IPS DF 6.9 (cell line): ENCODE results near the gene SRSF3.
"Not testable (repeated sequence)": the region's sequence is repeated elsewhere in the genome, so short reads cannot be mapped to it uniquely, and the experiment has no call there.

Experiments used
- DNase-seq: peaks from one replicate; pipeline ENCODE4 v3.0.0-alpha.2; 2013; ENCODE audit warnings: low read depth, low spot score
- H3K27ac ChIP-seq: one replicate; pipeline ENCODE4 v1.5.1; 2013; ENCODE audit warnings: low read length, control low read depth
- H3K27me3 ChIP-seq: 2 replicates; pipeline ENCODE4 v1.6.1; 2013; ENCODE audit warnings: mild to moderate bottlenecking, low read length; ENCODE audit not compliant: control insufficient read depth, insufficient read depth
- H3K36me3 ChIP-seq: 2 replicates; pipeline ENCODE4 v1.6.1; 2013; ENCODE audit warnings: low read length; ENCODE audit not compliant: control insufficient read depth, insufficient read depth
- H3K4me1 ChIP-seq: 2 replicates; pipeline ENCODE4 v1.6.1; 2013; ENCODE audit warnings: low read length; ENCODE audit not compliant: control insufficient read depth, insufficient read depth
- H3K4me3 ChIP-seq: 2 replicates; pipeline ENCODE4 v1.5.1; 2013; ENCODE audit warnings: mild to moderate bottlenecking, low read length
- H3K9me3 ChIP-seq: 2 replicates; pipeline ENCODE4 v1.6.1; 2013; ENCODE audit warnings: low read length, inconsistent platforms; ENCODE audit not compliant: control insufficient read depth, insufficient read depth
- WGBS: extraction: QIAGEN DNeasy Blood & Tissue Kit; methylation state at CpG from one replicate; pipeline ENCODE4 v1.1.7; 2013; ENCODE audit warnings: mixed read lengths, missing lambda C conversion rate; ENCODE audit not compliant: insufficient read length, insufficient coverage; 5-methylcytosine and 5-hydroxymethylcytosine counted together

The SRSF3 gene

GRCh38 chr6:36649086-36649485 lies 54.9 kb downstream of the SRSF3 start:
- no peak overlapping the region for H3K27ac ChIP-seq

GRCh38 chr6:36649701-36650484 lies 55.7 kb downstream of the SRSF3 start:
- Histone ChIP-seq H3K4me3 (no peak overlapping the region), H3K27ac (no peak overlapping the region), H3K4me1 (no peaks in the 10 kb centered on the region), H3K9me3 (no peaks in the 10 kb centered on the region), H3K36me3 (no peaks in the 10 kb centered on the region), H3K27me3 (no peaks in the 10 kb centered on the region)
- no peak for DNase-seq
- no CpG with 5 or more reads among the region's 13 CpGs for WGBS

More at GRCh38 chr6:36649086-36649485, 54.9 kb downstream of the SRSF3 start:
- Histone ChIP-seq H3K36me3 (no peaks in the 10 kb centered on the region), H3K4me1 (no peaks in the 10 kb centered on the region), H3K9me3 (no peaks in the 10 kb centered on the region), H3K4me3 (no peak overlapping the region), H3K27me3 (no peaks in the 10 kb centered on the region)
- DNase-seq: no peak
- no CpG with 5 or more reads among the region's 3 CpGs for WGBS

DNA sequence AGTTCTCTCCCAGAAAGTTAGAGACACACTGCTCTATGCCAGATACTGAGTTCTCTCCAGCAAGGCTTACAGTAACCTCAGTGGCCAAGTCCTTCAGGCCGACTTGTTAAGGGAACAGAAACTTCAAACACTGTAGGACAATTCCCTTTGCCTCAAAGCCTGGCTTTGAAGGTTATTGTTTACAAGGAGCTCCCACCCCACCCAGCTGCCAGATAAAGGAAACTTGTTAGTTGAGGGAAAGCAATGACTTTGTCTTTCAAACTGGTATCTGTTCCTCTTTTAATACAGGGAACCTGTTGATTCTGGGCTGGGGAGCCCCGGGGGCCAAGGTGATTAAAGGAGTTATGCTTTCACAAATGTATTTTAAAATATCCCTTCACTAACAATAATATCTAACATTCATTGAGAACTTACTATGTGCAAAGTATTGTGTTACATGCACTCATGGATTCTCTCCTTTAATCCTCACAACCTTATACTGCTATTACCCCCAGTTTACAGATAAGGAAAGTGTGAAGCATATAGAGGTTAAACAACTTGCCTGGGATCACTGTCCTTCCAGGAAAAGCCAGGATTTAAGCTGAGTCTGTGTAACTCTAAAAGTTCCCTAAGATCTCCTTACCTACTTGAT lies 56.8 kb downstream of the SRSF3 start:
- H3K27me3 ChIP-seq: no peaks in the 10 kb centered on the region
- no peak for DNase-seq

DNA sequence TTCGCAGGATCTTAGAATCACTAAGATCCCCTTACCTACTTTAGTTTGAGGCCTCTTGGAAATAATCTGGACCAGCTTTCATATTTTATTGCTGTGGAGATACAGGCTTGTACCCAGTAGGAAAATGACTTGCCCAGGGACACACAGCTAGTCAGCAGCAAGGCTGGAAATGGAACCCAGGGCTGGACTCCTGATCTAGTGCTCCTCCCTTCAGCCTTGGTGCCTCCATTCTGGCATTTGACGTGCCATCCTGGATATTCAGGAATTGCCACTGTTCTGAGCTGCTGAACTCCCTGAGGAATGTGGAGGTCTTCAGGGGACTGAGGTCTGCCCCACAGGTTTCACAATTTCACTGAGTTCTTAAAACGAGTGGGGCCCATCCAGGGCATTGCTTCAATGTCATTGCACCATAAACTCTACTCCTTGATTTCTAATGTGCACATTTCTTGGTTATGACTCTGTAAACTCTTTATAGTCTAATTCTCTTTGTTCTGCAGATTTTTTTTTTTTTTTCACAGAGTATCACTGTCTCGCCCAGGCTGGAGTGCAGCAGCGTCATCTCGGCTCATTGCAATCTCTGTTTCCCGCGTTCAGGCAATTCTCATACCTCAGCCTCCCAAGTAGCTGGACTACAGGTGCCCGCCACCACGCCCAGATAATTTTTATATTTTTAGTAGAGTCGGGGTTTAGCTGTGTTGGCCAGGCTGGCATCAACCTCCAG lies 57.7 kb downstream of the SRSF3 start:
- Histone ChIP-seq H3K9me3 (no peaks in the 10 kb centered on the region), H3K27ac (no peak overlapping the region), H3K4me1 (no peaks in the 10 kb centered on the region), H3K36me3 (no peaks in the 10 kb centered on the region), H3K4me3 (no peak overlapping the region), H3K27me3 (no peaks in the 10 kb centered on the region)
- WGBS: no CpG with 5 or more reads among the region's 11 CpGs
- DNase-seq: no peak

More for the DNA sequence above, 56.8 kb downstream of the SRSF3 start:
- no peaks in the 10 kb centered on the region for H3K36me3 ChIP-seq
- H3K4me1 ChIP-seq: no peaks in the 10 kb centered on the region
- WGBS: no CpG with 5 or more reads among the region's 2 CpGs
- H3K9me3 ChIP-seq: no peaks in the 10 kb centered on the region
- H3K4me3 ChIP-seq: no peak overlapping the region
- no peak overlapping the region for H3K27ac ChIP-seq

GRCh38 chr6:36654469-36654868 lies 60.3 kb downstream of the SRSF3 start:
- no CpG with 5 or more reads among the region's 5 CpGs for WGBS
- not testable (repeated sequence) for H3K4me1 ChIP-seq, DNase-seq, H3K9me3 ChIP-seq, H3K36me3 ChIP-seq, H3K27ac ChIP-seq, H3K4me3 ChIP-seq, H3K27me3 ChIP-seq
